DOHH2 (cell line): Measurements from ENCODE around the gene NFKB2.

ENCODE experiments used
- H3F3A ChIP-seq: fragments of 200-600 bp; sonication (generic), shearing (Covaris generic); 2 replicates; pipeline ENCODE4 v1.6.0; 2016; ENCODE audit warnings: antibody characterized with exemption, mild to moderate bottlenecking; ENCODE audit not compliant: control insufficient read depth, insufficient read depth
- H3K27ac ChIP-seq: fragments of 200-600 bp; sonication (generic); 2 replicates; pipeline ENCODE4 v1.5.1; 2014; ENCODE audit warnings: low read depth, mild to moderate bottlenecking, low read length, moderate library complexity
- H3K27me3 ChIP-seq: fragments of 200-600 bp; sonication (generic); 2 replicates; pipeline ENCODE4 v1.6.1; 2014; ENCODE audit warnings: mild to moderate bottlenecking, low read length, mixed read lengths; ENCODE audit not compliant: control insufficient read depth
- H3K36me3 ChIP-seq: fragments of 200-600 bp; sonication (generic); 2 replicates; pipeline ENCODE4 v1.6.1; 2014; ENCODE audit warnings: mild to moderate bottlenecking, low read length, moderate library complexity, mixed read lengths; ENCODE audit not compliant: control insufficient read depth
- H3K4me1 ChIP-seq: fragments of 200-600 bp; sonication (generic); 2 replicates; pipeline ENCODE4 v1.6.1; 2014; ENCODE audit warnings: mild to moderate bottlenecking, low read length, mixed read lengths; ENCODE audit not compliant: control insufficient read depth
- H3K4me2 ChIP-seq: fragments of 200-600 bp; sonication (generic); 2 replicates; pipeline ENCODE4 v1.6.0; 2014; ENCODE audit warnings: mild to moderate bottlenecking, low read length, moderate library complexity
- H3K4me3 ChIP-seq: fragments of 200-600 bp; sonication (generic); 2 replicates; pipeline ENCODE4 v1.5.1; 2014; ENCODE audit warnings: mild to moderate bottlenecking, low read length, mixed read lengths
- H3K79me2 ChIP-seq: fragments of 200-600 bp; sonication (generic); 2 replicates; pipeline ENCODE4 v1.6.1; 2014; ENCODE audit warnings: mild to moderate bottlenecking, low read length, mixed read lengths; ENCODE audit not compliant: control insufficient read depth
- H3K9me2 ChIP-seq: fragments of 200-600 bp; sonication (generic); replicated peaks from 2 replicates; pipeline ENCODE4 v1.6.1; 2014; ENCODE audit warnings: mild to moderate bottlenecking, low read length, mixed read lengths; ENCODE audit not compliant: control insufficient read depth
- H3K9me3 ChIP-seq: fragments of 200-600 bp; sonication (generic); 2 replicates; pipeline ENCODE4 v1.6.1; 2014; ENCODE audit warnings: antibody characterized with exemption, low read length, mixed read lengths; ENCODE audit not compliant: control insufficient read depth, insufficient read depth
- H4K20me1 ChIP-seq: fragments of 200-600 bp; sonication (generic); 2 replicates; pipeline ENCODE4 v1.6.0; 2014; ENCODE audit warnings: low read depth, mild to moderate bottlenecking, antibody characterized with exemption, low read length, moderate library complexity; ENCODE audit not compliant: control insufficient read depth, insufficient read depth
- CTCF ChIP-seq: fragments of 200-600 bp; sonication (generic); IDR thresholded peaks from one replicate; pipeline ENCODE4 v1.5.1; 2014; ENCODE audit warnings: antibody characterized with exemption, mild to moderate bottlenecking, low read depth, low read length; ENCODE audit not compliant: poor library complexity, severe bottlenecking
- EZH2phosphoT487 ChIP-seq: fragments of 200-600 bp; sonication (generic); IDR thresholded peaks from 2 replicates; pipeline ENCODE4 v1.6.1; 2017; ENCODE audit warnings: borderline replicate concordance, mild to moderate bottlenecking, antibody characterized with exemption, low read length, moderate library complexity, mixed read lengths

Gene NFKB2

GRCh38 chr10:102420181-102420713 is 24.7 kb downstream of the NFKB2 start:
- H3K27ac ChIP-seq, result peak overlapping the region; percentile 68
- H3K36me3 ChIP-seq, result peaks cover 19% of the 10 kb centered on the region
- H3K9me3 ChIP-seq, result no peaks in the 10 kb centered on the region
- peaks cover 37% of the 10 kb centered on the region for H3K4me1 ChIP-seq
- peaks cover 7% of the 10 kb centered on the region; the same call in 1 of the 2 replicates for H3F3A ChIP-seq
- H4K20me1 ChIP-seq, result no peaks in the 10 kb centered on the region
- H3K4me3 ChIP-seq, result peak overlapping the region; percentile 88
- peaks cover 6% of the 10 kb centered on the region for H3K27me3 ChIP-seq
- H3K9me2 ChIP-seq, result no peaks in the 10 kb centered on the region
- peak overlapping the region; percentile 93 for H3K4me2 ChIP-seq
- TF ChIP-seq CTCF, result peak; percentile 20
- TF ChIP-seq EZH2phosphoT487, result no peak
- H3K79me2 ChIP-seq, result peaks cover 21% of the 10 kb centered on the region

GRCh38 chr10:102420714-102421506 is 25.4 kb downstream of the NFKB2 start, which contains the start of gene FBXL15:
FBXL15 (plus strand) TSS chr10:102420836; CDS start chr10:102421130, 294 bp downstream.
- Histone ChIP-seq H3K27me3 (peaks cover 6% of the 10 kb centered on the region), H3K4me3 (peak within 1 kb of the TSS; percentile 88), H3K27ac (peak within 1 kb of the TSS; percentile 68), H3K9me3 (no peaks in the 10 kb centered on the region), H3K9me2 (no peaks in the 10 kb centered on the region), H3K79me2 (peaks cover 21% of the 10 kb centered on the region), H3F3A (peaks cover 7% of the 10 kb centered on the region; the same call in 1 of the 2 replicates), H3K4me1 (peaks cover 37% of the 10 kb centered on the region), H4K20me1 (no peaks in the 10 kb centered on the region), H3K36me3 (peaks cover 19% of the 10 kb centered on the region), H3K4me2 (peak within 1 kb of the TSS; percentile 93)
- no peak for TF ChIP-seq EZH2phosphoT487

- H3K27me3 ChIP-seq, result peaks cover 6% of the 10 kb centered on the region
Measured at GRCh38 chr10:102421507-102421756, 25.9 kb downstream of the NFKB2 start.

More at GRCh38 chr10:102421507-102421756, 25.9 kb downstream of the NFKB2 start:
- H3K4me3 ChIP-seq, result peak overlapping the region; percentile 88
- peaks cover 21% of the 10 kb centered on the region for H3K79me2 ChIP-seq
- TF ChIP-seq CTCF, result no peak
- no peak for TF ChIP-seq EZH2phosphoT487
- H4K20me1 ChIP-seq, result no peaks in the 10 kb centered on the region
- peak overlapping the region; percentile 93 for H3K4me2 ChIP-seq
- peaks cover 19% of the 10 kb centered on the region for H3K36me3 ChIP-seq
- no peaks in the 10 kb centered on the region for H3K9me2 ChIP-seq
- H3K4me1 ChIP-seq, result peaks cover 37% of the 10 kb centered on the region
- H3F3A ChIP-seq, result peaks cover 7% of the 10 kb centered on the region; the same call in 1 of the 2 replicates
- peak overlapping the region; percentile 68 for H3K27ac ChIP-seq
- H3K9me3 ChIP-seq, result no peaks in the 10 kb centered on the region
